GM21390 (cell line): ENCODE measurements around the gene SMARCB1.

ENCODE experiments used
- ATAC-seq: cut with Tn5 transposase; IDR thresholded peaks from one replicate; pipeline ENCODE4 v1.9.1; 2021; ENCODE audit not compliant: unreplicated experiment

SMARCB1 gene

DNA sequence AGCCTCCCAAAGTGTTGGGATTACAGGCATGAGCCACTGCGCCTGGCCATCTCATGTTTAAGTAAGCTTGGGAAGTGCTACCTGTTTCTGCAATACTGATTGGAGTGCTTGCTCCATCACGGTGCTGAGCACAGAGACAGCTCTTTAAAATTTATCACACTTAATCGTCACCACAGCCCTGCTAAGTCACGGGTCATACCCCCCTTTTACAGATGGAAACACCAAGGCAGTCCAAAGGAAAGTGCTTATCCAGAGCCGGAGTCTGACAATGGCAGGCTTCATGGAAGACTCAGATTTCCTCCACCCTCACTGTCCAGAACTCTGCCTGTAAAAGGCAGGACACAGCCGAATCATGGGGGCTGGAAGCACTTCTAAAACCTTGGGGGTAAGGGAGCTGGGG, 26.7 kb upstream of the SMARCB1 start:
- no peak for ATAC-seq

DNA sequence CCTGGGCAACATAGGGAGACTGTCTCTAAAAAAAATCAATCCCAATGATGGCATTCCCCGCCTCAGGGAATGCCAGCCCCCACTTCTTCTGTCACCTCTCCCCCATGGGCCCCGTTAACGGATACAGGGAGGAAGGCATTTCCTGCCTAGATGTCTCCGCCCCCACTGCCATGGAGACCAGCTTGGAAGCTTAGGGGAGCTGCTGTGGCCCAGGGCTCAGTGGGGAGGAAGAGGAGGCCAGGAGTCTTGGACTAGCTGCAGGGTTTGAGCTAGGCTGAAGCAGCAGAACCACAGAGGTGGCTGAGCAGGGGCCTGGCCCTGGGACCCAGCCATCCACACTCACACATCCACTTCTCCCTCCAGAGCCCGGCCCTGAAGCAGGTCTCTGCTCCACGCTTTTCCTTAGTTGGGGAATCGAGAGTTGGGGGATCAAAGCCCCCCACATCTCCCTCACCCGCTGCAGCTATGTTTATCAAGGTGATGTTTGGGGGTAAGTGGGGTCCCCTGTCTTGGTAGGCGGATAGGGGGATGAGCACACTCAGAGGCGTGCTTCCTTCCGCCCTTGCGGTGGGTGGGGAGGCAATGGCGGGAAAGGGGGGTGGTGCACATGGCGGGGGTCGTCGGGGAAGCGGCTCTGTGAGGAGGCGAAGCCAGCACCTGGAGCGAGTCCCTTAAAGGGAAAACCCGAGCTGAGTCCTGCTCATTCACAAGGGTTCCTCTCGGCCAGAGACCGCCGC, 23.8 kb upstream of the SMARCB1 start, which contains the start of gene C22orf15:
Gene C22orf15 (plus strand): TSS at position 149 of the 737 bp plus-strand sequence. CDS start 317 bp downstream, at position 466.
- ATAC-seq = no peak

DNA sequence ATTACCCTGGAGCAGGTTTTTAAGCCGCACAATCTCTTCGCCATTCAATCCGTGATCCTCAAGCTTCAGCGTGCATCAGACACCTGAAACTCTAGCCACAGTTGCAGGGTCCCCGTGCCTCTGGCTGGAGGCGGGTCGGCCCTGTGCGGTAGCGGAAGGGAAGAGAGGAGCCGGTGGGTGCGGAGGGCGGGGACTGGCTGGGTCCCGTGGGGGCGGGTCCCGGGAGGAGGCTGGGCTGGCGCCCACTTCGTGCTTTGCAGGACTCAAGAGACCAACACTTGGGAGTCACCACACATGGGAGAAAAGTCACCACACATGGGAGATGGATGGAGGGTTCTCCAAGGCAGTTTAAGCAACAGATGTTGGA, 23.2 kb upstream of the SMARCB1 start:
- no peak for ATAC-seq

DNA sequence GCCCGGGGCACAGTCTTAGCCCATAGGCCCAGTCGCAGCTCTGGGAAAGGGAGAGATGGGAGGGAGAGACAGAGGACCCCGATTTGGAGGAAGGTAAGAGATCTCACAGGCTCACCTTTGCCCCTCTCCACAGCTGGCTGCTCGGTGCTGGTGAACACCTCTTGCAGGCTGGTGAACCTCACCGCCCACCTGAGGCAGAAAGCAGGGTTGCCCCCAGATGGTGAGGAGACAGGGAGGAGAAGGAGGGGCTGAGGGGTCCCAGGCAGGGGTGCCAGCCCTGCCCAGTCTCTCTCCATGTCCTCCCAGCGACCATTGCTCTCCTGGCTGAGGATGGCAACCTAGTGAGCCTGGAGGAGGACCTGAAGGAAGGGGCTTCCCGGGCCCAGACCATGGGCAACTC, 22.8 kb upstream of the SMARCB1 start:
- no peak for ATAC-seq

DNA sequence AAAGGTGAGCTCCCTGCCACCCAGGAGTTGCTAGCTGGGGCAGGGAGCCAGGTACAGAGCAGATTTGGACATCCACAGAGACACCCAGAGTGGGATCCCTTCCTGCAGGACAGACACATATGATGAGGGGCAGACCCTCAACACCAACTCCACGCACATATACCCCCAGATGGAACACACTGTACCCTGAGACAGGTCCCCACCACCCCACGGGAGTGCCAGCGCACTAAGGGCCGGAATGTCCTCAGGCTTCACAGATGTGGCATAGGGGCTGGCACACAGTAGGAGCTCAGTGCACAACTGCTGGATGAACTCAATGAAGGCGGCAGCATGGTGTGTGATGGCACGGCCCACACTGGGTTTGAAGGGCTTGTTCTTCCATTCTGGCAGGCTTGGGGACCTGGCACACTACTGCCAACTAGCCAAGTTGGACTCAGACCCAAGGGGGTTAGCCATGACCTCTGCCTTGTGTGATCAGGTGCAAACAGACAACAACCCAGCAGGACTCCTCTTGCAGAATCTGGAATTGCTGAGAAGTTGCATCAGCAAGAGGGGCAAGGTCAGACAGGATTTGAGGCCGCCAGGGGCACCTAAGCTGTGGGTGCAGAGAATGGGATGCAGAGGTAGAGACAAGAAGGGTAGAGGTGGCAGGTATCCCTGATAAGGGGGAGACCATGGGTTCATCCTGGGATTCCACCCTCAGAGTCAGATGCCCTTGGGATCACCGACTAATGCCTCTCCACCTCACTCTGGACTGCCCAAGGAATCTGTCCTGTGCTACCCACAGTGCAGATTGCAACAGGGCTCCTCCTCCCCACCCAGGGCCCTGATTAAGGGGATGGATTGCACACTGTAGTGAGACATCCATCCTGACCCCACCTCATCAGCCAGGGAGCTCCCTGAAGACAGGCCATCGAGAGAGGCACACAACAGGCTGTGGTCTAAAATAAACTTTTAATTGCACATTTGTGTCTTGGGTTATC, 21.6 kb upstream of the SMARCB1 start:
- ATAC-seq = no peak

DNA sequence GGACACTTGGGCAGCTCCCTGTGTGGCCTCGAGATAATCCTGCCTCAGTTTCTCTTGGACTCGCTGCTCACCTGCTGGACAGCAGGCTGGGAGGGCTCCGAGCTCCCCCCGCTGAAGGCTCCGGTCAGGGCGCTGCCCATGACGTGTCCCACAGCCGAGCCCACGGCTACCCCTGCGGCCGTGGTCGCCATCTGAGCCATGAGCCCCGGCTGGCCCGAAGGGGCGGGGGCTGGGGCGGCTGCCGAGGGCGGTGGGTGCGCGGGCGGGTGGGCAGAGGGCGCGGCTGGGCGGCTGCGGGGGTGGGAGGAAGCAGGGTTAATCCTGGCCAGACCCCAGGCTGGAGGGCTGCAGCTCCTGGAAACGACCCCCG, 19.5 kb upstream of the SMARCB1 start:
- no peak for ATAC-seq

DNA sequence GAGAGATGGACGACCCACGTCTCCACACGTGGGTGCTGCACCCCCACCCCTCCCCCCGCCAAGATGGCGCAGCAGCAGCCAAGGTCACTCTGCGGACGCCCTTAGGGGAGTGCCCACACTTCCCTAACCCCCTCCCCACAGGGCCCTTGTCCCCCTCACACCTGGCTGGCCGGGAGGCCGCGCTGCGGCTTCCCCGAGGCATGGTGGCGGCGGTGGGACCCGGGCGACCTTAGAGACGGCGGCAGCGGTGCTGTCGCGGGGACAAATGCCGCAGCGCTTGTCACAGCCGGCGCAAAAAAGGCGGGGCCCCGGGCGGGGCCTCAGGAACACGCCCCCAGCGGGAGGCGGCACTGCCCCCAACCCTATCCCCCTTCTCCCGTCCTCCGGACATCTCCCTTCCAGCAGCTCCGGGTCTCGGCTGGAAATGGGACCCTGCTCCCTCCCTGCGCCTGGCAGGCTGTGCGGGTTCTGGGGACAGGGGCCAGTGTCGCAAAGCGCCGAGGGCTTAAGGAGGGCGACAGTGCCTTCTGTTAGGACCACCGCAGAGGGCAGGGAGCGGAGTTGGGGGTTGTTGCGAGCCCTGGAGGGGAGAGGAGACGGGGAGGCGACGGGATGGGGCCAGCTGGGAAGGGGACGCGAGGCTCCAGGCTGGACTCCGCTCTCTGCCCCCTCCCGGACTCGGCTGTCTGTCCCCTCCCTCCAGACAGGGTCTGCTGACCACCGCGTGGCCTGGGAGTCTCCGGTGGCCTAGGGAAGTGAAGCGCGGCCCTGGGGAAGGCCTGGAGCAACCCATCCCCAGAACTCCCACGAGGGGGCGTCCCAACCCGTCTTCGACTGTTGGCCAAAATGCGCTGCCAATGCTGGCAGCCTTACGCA, 18.9 kb upstream of the SMARCB1 start, which contains the start of gene CHCHD10:
Gene CHCHD10 (minus strand): TSS at position 300 of the 876 bp plus-strand sequence. CDS start 98 bp downstream, at position 202.
- ATAC-seq = no peak

DNA sequence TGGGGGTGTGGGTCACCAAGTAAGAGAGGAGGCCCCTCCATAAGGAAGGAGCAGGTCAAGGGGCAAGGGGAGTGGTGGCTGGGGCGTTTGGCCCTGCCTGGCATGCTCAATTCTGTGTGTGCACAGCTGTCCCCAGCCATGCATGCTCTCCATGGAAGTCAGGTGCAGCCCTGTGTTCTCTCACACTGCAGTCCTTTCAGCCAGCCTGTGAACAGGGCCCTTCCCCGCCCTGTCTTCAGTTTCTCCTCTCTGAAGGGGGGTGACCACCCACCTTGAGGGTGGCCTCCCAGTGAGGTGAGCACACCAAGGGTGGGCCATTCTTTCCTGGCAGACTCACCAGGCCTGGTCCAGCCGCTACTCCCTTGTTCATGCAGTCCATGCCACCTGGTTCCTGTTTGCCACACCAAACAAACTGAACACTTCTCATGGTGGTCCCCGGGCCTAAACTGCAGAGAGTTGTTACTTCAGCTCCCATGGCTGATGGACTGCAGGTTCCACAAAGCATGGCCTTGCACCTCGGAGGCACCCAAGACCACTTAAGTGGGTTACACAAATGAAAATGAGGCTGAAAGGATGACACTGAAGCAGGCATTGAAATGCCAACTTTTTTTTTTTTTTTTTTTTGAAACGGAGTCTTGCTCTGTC, 17.3 kb upstream of the SMARCB1 start:
- ATAC-seq = no peak

DNA sequence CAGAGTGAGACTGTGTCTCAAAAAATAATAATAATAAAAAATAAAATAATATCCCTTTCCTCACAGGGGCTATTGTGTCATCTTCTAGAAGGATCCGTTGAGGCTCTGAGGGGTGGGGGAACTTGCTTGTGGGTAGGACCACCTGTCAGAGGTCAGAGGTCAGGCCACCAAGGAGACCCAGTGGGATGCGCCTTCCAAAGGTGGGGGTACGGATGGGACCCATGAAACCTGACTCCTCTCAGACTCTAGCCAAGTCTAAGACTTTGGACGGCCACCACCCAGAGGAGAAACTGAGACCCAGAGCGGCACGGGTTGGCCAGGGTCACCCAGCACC, 14.5 kb upstream of the SMARCB1 start:
- ATAC-seq = no peak

DNA sequence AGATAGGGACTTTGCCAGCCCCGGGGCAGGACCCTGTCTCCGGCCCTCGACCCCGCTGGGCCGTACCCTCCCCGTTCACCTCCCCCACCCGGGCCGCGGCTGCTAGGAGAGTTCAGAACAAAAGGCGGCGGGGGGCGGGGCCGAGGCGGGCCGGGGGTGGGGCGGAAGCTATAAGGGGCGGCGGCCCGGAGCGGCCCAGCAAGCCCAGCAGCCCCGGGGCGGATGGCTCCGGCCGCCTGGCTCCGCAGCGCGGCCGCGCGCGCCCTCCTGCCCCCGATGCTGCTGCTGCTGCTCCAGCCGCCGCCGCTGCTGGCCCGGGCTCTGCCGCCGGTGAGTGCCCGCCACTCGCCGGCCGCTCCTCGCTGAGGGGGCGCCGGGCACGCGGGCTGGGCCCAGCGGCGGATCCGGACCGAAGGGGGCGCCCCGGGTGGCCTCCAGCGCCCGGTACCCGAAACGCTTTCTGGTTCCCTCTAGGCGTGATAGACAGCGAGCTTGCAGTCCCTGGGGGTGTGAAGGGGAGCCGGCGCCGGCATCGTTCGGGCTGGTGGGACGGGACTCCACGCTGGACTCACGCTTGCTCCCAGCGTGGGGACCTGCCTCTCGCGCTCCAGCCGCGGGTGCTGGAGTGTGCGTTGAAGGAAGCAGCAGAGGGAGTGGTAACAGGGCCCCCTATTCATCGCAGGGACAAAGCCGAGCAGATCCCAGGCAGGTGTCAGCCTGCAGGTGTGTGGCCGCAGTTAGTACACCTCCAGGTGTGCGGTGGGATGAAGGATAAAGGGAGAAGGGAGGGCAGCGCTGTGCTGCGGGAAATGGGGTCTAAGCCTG, 13.9 kb upstream of the SMARCB1 start, which contains the start of gene MMP11:
Gene MMP11 (plus strand): TSS at position 201 of the 825 bp plus-strand sequence. CDS start 22 bp downstream, at position 223.
- ATAC-seq = no peak

DNA sequence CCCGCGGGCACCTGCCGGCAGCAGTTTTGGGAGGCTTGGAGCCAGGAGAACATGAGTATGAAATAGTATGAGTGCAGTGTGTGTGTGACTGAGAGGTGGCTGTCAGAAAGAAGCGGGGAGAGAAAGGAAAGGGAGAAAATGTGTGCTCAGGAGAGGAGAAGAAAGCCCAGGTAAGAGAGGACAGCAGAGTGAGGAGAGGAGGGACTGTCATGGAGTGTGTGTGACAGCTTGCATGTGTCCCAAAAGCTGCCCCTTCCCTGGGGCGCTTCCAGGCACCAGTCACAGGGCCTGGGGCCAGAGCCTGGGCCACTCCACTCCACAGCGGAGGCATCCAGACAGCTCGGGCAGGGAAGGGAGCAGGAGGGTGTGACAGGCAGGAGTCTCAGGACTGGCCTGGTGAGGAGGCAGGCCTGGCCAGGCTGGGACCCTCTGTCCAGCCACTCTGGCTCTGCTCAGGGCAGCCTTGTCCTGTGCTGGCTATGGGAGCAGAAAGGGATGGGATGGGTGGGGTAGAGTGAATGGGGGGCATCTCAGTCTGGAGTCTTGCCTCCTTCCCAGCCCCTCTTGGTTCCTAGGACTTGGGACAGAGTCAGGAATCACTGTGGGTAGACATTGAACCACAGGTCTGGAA, 13.2 kb upstream of the SMARCB1 start:
- no peak for ATAC-seq

DNA sequence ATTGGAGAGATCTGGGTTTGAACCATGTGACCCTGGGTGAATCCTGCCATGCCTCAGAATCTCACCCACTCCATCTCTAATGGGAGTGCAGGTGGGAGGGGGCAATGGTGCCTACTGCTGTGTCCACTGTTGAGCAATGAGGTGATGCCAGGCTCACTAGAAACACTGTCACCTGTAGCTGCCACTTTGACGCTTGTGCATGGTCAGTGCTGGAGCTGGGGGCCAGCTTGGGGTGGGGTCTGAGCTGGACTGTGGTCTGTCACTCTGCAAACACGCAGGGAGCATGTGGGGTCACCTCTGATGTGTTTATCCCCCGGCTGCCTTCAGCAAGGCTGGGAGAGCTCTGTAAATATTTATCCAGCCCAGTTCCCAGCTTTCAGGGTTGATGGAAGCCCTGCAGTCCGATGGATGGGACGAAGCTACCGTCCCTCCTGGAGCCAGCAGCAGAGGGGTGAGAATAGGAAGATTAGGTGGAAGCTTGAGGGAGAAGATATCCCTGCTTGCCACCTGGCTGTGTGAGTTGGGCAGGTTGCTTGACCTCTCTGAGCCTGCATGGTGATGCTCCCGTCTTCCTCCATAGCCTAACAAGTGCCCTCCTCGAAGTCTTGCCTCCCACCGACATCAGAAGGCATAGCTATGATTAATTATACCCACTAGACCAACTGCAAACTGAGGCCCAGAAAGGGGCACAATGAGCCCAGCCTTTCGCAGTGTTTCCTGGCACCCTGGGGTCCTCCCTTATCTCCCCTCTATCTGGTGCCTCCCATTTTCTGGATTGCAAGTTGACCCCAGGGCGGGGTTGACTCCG, 12.4 kb upstream of the SMARCB1 start:
- no peak for ATAC-seq

DNA sequence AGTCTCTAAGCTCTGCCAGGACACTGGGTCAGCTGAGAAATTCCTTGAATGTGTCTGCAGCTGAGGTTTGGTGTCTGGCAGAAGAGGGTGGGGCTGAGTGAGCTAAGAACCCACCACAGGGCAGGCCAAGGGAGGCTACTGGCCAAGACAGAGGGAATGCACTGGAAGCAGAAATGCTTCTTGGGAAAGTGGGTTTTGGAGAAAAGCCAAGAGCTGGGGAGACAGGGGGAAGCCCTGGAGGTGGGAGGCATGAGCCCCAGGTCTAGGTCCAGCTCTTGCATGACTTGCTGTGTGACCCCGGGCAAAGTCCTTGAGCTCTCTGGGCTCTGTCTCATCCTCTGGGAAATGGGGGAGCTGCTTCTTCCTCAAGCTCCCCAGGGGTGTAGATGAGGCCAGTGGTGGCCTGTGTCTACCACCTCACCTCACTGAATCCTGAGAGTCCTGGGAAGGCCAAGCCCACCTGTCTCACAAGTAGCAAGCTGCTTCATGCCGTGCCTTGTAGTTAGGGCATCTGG, 11.8 kb upstream of the SMARCB1 start:
- no peak for ATAC-seq

DNA sequence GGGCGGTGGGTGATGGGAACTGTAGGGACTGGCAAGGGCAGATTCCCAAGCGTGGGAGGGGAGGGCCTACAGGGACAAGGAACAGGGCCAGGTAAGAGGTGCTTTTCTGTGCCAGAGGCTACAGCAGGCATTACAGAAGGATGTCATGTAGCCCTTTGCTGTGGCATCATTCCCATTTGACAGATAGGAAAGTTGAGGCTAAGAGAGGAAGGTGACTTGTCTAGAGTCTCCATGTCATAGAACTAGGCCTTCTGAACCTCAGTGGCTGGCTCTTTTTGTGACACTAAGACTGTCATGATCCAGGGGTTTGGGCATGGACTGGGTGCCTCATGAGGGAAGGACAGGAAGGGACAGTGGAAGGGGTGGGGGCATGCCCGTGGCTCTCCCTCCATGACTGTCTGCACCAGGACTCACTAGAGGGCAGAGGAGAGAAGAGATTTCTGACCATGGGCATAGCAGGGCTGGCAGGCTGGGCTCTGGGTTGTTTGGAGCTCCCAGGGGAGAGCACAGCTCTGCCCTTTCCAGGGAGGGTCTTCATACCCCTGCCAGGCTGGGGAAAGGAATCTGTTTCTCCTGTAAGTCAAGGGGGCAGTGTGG, 10.9 kb upstream of the SMARCB1 start:
- ATAC-seq = no peak

DNA sequence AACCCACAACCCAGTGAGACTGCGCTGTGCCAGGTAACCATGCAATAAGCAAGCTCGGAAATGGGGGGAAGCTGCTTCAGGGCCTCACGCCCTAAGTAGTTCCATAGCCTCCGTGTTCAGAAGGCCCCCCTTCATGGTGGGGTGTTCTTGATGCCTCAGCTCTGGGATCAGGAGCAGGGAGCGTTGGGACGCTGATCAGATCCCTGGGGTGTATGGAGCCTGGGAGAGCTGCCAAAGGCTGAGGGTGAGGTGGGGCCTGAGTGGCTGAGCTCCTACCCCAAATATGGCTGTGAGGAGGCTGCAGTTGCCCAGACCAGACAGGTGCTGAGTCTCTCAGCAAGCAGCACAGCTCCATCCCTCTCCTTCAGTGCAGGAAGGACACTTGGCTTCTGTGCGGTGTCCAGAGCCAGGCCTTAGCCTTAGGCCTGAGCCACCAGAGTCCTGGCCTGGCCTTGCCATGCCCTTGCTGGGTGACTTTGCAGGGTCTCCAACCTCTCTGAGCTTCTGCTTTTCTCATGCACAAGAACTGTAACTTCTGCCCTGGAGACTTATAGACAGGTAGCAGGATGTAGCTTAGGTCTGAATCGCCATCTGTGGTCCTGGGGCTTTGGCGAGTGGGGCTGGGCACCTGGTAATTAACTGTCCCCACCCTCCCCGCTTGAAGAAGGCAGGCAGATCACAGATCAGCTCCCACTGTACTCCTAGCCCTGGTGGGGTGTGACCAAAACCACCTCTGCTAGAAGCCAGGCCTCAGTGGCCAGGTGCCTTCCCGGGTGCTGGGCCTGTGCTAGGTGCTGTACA, 8.8 kb upstream of the SMARCB1 start:
- no peak for ATAC-seq

DNA sequence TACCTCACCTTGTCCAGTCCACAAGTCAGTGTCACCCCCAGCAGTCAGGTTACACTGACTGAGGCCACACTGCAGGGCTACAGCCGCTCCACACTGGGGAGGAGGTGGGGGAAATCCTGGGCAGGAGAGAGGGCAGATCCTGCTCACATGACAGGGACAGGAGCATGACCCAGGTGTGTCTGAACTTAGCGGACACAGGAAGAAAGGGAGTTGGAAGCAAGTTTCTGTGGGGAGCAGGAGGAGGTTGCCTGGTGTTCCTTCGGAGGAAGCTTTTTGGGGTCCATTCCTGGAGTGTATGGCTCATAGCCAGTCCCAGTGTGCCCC, 8.2 kb upstream of the SMARCB1 start:
- no peak for ATAC-seq

DNA sequence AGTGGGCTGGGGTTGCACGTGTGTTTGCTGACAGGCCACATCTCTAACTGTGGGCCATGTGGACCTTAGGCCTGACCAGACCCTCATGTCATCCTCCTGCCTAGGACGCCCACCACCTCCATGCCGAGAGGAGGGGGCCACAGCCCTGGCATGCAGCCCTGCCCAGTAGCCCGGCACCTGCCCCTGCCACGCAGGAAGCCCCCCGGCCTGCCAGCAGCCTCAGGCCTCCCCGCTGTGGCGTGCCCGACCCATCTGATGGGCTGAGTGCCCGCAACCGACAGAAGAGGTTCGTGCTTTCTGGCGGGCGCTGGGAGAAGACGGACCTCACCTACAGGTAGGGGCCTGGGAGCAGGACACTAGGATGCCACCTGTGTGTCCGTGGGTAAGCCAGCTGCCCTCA, 7.7 kb upstream of the SMARCB1 start:
- no peak for ATAC-seq
